HG03139 (cell line): ENCODE measurements around the gene AGBL4.

Source experiments
- ATAC-seq: cut with Tn5 transposase; IDR thresholded peaks from one replicate; pipeline ENCODE4 v1.9.1; 2021; ENCODE audit not compliant: unreplicated experiment

The AGBL4 gene

DNA sequence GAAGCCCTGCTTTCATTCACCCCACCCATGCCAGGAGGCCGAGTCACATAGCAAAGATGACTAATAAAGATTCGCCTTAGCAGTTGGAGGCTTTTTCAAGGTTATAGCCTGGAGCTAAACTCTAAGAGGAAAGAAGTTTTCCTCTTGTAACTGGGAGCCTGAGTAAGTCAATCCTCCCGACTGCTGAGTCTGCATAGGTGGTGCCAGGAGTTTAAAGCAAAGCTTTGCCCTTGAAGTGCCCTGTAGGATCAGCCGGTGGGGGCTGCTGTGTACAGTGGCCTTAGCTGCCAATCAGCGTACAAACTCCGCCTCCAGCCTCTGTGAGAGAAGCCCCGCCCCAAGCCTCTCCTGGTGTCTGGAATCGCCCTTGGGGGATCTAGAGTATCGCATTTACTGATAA lies 1404.2 kb downstream of the AGBL4 start:
- ATAC-seq, result no peak

DNA sequence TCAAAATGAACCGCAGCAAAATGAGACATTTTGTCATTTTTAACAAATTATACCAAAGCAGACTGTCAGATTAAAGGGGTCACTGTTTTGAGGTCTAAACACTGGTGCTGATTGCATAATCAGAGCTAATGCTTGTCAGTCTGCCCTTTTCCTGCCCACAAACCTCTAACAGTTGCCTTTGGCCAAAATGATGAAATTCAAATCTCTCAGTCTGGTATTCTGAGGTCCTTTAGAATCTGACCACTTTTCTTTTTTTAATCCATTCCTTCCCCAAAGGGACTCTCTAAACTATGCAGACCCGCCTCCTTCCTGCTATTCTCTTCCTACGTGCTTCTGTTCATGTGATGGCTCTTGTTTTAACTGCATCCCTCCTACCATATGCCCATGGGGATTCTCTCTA lies 1406.5 kb downstream of the AGBL4 start:
- no peak for ATAC-seq

DNA sequence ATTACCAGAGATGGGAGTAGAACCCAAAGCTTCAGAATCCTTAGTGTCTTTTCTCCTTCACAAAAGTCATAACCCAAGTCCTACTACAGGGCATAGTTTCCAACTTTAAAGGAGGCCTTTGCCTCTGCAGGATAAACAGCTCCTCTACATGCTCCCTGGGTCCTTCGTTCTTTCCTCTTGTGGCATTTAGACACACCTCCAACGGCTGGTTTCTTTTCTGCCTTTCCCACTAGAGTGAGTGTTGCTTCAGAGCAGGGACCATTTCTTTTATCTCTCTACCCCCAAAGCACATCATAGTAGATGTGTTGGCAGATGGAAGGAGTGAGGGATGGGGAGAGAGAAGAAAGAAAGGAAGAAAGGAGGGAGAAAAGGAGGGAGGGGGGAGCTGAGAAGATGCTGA lies 1407.0 kb downstream of the AGBL4 start:
- ATAC-seq, result no peak

DNA sequence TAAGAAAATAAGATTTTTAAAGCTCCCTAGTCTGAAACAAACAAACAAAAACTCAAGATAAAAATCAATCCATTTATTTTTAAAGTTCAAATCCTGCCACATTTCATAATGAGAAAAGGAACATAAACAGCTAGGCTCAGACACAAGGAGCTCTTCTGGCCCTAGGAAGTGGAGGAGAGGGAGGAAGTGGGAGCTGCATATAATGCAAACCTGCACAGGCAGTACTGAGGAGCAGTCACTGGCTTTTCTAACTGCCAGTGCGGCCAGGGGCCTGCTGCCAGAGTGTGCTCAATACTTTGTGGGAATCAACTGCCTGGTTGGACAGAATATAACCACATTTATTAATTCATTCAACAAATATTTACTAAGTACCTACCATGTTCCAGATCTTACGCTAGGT lies 1411.9 kb downstream of the AGBL4 start:
- no peak for ATAC-seq

DNA sequence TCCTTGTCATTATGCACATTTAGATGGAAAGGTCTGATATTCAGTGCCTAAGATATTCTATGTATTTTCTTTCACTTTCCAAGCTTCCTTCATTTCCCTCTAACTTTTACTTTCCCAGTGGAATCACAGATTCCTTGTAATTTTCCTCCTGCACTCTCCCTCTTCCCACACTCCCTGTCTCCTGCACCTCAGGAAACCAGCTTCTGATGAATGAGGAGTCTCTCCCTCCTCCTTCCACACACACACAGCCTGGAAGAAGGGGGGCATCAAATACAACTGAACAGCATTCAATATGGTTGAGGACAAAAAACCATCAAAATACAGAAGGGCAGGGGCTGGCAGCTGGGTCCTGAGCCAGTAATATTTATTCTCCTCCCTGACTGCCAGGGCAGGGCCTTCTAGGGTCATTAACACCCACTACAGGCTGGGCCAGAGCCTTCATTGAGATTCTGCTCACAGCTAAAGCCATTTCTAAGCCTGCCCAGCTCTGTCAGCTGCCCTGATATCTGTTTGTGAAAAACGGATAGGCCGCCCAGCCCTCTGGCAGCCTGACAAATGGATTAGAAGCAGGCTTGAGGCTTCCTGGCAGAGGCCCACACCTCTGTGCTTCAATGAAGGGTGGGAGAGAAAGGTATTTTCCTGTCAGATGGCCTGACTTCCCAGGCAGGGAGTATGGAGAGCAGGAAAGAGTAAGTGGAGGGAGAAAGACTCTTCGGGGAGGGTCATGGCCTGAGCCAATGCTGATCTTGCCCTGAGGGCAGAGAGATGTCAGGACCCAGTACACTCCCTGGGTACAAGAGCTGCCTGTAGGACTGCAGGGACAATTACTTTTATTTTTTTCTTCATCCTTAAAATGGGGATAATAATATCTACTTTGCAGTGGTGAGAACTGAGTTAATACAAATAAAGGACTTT lies 1412.9 kb downstream of the AGBL4 start:
- no peak for ATAC-seq

DNA sequence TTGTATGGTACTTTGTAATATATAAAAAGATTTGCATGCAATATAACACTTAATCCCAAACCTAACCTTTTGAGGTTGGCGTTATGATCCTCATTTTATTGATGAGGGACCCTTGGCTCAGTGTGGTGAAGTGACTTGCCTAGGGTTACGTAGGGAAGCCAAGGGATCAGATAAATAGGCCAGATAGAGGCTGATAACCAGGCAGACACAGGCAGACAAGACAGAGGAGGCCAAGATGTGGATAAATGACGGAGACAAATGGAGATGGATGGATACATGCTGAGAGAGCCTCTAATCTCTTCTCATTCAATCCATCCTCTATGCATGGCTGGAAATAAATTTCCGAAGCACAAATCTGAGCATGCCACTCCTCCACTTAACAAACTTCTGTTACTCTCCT lies 1414.9 kb downstream of the AGBL4 start:
- no peak for ATAC-seq

DNA sequence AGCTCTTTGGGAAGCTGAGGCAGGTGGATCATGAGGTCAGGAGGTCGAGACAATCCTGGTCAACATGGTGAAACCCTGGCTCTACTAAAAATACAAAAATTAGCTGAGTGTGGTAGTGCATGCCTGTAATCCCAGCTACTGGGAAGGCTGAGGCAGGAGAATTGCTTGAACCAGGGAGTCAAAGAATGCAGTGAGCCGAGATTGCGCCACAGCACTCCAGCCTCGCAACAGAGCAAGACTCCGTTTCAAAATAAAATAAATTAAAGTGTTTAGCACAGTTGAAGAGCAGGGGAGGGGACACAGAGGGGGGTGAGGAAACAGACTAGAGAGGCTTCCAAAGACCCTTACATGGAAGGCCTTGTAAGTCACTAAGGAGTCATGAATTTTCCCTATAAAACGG lies 1420.5 kb downstream of the AGBL4 start:
- ATAC-seq, result no peak

DNA sequence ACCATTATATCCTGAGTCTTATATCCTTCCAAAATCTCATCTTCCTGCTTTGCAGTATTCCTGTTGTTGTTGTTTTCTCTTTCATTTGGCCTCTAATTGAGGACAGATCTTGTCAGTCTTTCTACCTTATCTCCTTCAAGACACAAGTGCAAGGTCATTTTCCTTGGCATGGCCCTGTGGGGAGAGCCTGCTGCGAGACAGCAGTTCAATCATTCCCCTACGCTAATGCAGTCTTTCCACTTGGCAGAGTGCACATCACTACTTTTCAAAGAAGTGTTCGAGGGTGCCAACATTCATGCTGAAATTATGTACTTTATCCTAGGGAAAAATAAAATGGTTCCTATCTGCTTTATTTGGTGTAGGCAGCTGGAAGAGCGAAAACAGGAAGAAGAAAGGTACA lies 1421.4 kb downstream of the AGBL4 start:
- no peak for ATAC-seq

DNA sequence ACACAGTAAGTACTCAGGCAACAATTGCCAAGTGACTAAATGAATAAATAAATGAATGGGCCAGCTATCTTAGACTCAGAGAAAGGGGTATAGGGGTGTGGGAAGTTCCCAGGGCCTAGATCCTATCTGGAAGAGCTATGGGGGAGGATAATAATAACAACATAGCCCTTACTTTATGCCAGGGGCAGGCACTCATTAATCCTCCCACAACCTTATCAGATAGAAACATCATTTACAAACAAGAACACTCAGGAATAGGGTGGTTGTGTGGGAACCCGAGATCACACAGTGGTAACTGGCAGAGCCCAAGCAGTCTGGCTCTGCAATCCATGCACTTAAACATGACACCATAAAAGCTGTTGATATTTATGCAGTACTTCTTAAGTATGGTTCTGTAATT lies 1423.6 kb downstream of the AGBL4 start:
- ATAC-seq, result no peak

DNA sequence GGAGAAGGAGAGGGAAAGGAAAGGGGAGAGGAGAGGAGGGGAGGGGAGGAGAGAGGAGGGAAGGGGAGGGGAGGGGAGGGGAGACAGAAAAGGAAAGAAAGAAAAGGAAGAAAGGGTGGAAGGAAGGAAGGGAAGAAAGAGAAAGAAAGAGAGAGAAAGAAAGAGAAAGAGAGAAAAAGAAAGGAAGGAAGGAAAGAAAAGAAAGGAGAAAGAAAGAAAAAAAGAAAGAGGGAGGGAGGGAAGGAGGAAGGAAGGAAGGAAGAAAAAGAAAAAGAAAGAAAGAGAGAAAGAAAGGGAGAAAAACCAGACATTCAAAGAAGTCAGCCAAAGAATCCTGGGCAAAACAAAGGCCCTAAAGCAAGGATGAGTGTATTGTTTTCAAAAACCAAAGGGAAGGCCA lies 1426.1 kb downstream of the AGBL4 start:
- ATAC-seq, result no peak

DNA sequence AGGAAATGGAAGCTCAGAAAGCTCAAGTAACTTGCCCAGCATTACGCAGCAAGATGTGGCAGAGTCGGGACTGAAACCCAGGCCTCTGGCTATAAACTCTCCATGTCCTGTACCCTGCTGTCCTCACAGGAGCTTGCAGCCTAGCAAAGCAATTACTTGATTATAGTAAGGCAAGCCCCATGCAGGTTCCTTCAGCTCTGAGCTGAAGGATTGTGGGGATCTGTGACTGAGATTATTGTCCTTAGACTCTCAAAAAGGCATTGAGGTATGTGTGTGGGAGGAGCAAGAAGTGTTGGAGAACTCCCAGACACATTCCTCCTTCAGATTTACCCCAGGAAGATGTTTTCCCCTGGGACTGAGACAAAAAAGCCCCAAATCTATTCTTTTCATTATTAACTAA lies 1427.7 kb downstream of the AGBL4 start:
- no peak for ATAC-seq

DNA sequence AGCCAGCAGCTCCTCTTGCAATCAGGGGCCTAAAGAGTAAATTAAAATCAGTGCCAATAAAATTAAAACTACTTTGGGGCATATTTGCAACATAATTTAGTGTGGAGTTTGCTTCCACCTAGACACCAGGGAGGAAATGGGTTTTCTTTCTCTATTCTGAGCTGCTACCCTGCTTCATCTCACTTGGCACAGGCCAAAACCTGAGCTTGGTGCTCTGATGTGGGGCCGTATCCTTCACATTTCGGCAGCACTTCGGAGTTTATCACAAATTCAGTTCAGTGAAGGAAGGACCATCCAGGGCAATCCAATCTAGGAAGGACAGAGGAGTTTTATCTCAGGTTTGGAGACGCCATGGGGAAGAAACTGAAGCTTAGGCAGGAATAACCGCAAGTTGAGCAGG lies 1428.1 kb downstream of the AGBL4 start:
- no peak for ATAC-seq

DNA sequence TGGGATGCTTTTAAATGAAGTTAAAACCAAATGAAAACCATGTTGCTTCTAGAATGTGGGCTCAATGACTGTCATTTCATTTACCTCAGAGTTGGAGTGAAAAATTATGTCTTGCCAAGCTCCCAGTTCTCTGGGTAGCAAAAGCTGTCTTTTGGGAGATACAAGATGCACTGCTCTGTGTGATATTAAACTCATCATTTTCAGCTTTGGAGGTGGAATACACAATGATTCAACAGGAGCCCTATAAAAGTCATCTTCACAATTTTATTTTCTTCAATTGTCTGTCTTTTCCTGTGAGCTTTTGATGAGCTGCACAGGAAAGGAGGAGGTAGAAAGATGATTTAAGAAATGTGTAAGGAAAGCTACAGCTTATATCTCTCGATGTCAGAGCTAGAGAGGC lies 1431.4 kb downstream of the AGBL4 start:
- no peak for ATAC-seq

DNA sequence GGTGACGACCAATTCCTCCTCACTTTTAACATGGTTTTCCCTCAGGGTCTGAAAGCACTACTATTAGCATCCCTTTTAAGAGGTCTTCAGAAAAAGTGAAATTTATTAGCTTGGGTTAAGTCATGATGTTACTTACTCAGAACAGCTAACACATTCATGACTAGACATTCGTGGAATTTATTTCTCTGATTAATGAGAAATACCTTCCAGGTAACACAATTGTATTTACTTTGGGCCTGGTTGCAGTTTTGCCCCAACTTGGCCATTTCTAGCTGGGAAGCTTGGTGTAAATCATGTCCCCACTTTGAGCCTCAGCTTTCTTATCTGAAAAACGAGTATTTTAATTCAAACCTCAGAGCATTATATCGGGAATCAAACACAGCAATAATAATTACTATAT lies 1432.6 kb downstream of the AGBL4 start:
- ATAC-seq, result no peak

DNA sequence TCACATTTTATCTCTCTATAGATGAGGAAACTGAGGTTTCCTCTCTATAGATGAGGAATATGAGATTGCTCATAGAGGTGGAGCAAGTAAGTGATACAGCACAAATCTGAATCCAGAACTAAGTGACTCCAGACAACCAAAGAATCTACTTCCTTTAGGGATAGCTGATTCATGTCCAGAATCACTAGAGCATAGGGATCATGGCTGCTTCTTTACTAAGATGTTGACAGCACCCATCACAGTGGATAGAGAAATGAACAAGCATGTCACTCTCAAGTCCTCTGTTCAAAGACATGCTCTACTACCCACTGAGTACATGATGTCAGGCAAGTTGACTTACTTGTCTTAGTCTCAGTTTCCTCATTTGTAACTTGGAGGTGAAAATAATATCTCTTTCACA lies 1435.7 kb downstream of the AGBL4 start:
- ATAC-seq, result no peak

DNA sequence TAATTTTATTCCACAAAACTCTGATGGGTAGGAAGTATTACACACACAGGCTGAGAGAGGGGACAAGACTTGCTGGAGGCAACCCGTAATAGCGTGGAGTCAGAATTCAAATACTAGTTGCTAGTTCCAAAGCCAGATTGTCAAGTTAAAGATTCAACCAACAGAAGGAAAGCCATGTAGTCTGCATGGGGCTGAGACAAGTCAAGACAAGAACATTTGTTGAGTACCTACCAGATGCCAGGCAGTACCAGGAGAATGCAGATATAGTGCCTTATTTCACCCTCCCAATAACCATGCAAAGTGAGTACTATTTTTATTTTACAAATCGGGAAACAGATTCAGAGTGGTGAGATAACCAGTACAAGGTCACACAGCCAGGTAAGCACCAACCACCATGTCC lies 1441.3 kb downstream of the AGBL4 start:
- no peak for ATAC-seq

DNA sequence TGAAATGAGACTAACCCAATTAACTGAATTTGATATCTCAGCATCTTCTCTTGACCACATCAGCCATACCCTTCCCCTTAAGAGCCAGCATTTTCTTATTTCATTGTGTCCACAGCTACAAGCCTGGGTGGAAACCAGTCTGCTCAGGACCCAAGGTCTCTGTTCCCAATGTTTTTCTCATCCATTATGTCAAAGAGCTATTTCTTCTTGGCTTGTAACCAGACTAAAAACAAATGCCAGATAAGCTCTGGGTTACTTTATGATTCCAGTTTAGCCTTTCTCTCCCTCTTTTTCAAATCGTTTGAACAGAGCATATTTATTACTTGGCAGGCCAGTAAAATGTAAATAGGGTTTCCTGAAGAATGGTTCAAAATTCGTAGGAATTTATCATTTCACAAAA lies 1442.5 kb downstream of the AGBL4 start:
- no peak for ATAC-seq

DNA sequence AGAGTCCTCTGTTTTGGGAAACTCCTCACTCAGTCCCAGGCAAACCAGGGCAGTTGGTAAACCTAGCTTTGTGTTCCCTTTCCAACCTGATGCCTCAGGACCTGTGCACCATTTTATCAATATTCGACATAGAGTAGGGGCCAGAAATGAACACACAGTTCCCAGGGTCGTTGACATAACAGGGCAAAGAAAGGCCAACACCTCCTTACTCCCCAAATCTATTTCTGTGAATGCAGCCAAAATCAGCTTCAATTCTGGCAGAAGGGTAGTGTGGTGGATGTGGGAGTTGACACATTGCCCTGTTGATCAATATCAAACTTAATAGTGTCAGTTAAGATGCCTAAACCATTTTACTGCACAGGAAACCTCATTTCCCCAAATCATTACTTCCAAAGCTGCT lies 1447.2 kb downstream of the AGBL4 start:
- ATAC-seq, result no peak

DNA sequence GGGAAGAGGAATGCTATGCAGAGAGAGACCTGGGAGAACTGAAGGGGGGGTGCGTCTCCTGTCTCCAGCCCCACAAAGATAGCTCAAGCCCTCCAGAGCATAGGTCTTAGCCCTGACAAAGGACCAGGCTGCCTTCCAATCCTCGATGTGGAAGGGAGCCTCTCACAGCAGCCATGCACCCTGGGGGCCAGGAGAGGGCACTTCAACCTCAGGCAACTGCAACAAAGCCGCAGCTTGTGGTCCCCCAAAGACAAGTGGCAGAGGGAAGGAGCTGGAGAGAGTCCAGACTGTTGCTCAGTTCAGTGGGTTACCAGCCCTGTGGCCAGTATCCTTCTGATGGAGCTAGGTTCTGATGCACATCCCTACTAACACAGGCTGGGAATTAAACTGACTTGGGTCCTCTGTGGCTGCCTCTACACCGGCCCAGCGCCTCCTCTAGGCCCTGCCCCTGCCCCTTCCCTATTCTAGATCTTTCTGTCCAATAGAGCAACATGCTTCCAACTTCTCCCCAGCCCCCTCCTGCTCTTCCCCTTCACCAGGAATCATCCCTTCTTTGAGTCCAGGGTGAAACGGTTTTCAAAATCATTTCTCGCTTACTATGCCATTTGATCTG lies 1451.0 kb downstream of the AGBL4 start:
- ATAC-seq, result peak; percentile 74

DNA sequence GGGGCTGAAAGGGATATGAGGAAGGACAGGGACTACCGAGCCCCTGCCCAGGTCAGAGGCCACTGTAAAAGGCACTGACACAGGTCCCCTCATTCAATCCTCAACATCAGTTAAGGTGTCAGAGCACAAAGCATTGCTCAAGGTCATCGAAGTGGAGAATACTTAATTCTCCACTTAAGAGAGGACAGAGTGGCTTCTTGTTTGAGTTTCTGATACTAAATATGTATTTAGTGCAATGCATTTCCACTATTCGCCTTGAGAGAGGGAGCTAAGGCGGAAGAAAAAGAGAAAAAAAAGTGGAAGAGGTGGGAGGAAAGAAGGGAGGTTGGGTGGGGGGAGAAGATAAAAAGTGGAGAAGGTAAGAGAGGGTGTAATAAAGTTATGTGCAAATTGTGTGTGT lies 1451.6 kb downstream of the AGBL4 start:
- no peak for ATAC-seq

DNA sequence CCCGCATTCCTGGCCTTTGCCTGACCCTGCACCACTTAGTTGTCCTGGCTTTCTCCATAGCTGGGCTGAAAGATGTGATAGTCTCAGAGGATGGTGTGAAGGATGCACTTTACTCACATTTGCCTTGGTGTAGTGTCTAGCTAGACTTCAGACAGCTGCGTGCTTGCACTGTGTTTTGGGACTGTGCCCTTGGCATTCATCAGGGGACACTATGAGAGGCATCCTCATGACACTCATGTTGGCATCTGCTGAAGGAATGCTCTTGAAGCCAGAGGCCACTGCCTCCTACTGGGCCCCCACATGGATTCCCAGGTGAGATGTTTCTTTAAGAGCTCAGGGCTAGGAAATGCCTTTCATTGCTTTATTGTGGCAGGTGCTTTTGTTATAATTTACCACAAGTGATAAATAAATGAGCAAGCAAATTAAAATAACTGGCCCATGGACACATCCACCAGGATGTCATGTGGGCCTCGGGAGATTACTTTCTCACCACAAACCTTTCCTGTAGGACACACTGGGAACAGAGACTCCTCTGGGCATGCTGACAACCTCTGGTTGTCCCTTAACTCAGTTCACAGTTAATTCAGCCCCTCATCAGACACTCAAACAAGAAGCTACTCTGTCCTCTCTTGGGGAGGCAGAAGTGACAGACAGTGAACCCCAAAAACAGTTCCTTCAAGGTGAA lies 1452.3 kb downstream of the AGBL4 start:
- ATAC-seq, result no peak

DNA sequence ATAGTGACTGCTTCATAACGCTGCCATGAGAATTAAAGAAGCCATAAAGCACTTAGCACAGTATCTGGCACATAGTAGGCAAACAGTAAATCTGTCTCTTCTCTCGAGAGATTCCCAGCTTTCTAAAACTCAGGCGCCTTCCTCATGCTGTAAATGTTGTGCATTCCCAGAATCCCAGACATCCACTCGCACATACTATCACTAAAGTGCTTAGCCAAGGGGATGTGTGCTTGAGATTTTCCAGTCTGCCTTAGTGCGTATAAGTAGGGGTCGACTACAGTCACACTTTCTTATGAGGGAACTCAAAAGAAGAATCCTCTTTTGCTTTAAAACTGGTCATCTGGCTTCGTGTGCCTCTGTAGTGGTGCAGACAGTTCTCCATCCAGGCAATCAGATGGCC lies 1453.2 kb downstream of the AGBL4 start:
- ATAC-seq, result no peak
